ENCODE measurements around the gene VPS50. TPM values are rescaled to one million over a fixed set of nuclear protein-coding genes. Genes with fewer than 3 reads are reported as not detected.

The VPS50 gene
- total and polyA plus RNA-seq, 10 of the 15 experiments (the other 5 are each of a cell fraction or from before 2014, with no cell fraction given), result 4.0 to 22.0 (median 16.2) TPM

- in situ Hi-C loops (cut with MboI), result no loop called here
- ChIA-PET RAD21 (ENCODE audit: unreplicated experiment) (no interaction called here), CTCF (interaction anchor here (1.2 kb wide), 1 partner anchor 19 kb away, joined by 4 read pairs; no protein-coding TSS in a partner anchor)
Observed at GRCh38 chr7:93265220-93265619, 33.1 kb downstream of the VPS50 start.

More at GRCh38 chr7:93265220-93265619, 33.1 kb downstream of the VPS50 start:
- no peak for FAIRE-seq
- H3K9me3 ChIP-seq (replicated peaks; ENCODE audit: control insufficient read depth, insufficient read depth, low read length), result no peaks in the 10 kb centered on the region
- ATAC-seq, result no peak
- H2AFZ ChIP-seq (ENCODE audit: control insufficient read depth, low read depth, low read length), result no peak overlapping the region
- POLR2A ChIA-PET, result no interaction called here
- no peak overlapping the region for H3K9ac ChIP-seq (ENCODE audit: control insufficient read depth, insufficient read depth, low read length)
- H3K79me2 ChIP-seq (ENCODE audit: control insufficient read depth, insufficient read depth, low read length), result no peaks in the 10 kb centered on the region
- no peak for DNase-seq (ENCODE audit: low read depth, low spot score)
- TF ChIP-seq TCF3 (IDR thresholded peaks at IDR 0.05; ENCODE audit: borderline replicate concordance, insufficient read depth, low read depth, low read length), result no peak
- TF ChIP-seq USF2 (IDR thresholded peaks at IDR 0.05; ENCODE audit: borderline replicate concordance, low read depth, low read length), result no peak
- TF ChIP-seq ETV6 (conservative IDR thresholded peaks at IDR 0.05 in 1 of 2, IDR thresholded peaks at IDR 0.05 in 1 of 2; ENCODE audit: borderline replicate concordance in 1 of 2, low read depth in 1 of 2), result no peak
- TF ChIP-seq ZBTB11 (CRISPR knock-in tag; IDR thresholded peaks at IDR 0.05), result no peak
- TF ChIP-seq EGR1 (IDR thresholded peaks at IDR 0.05; ENCODE audit: borderline replicate concordance in 1 of 2, low read depth in 2 of 2, low read length in 2 of 2), result no peak
- TF ChIP-seq BHLHE40 (IDR thresholded peaks at IDR 0.05; ENCODE audit: borderline replicate concordance in 1 of 2, low read depth in 2 of 2, low read length in 1 of 2), result no peak
- TF ChIP-seq ZZZ3 (IDR thresholded peaks at IDR 0.05; ENCODE audit: control insufficient read depth, insufficient read length, low read depth), result no peak
- TF ChIP-seq LARP7 (IDR thresholded peaks at IDR 0.05), result no peak
- no peak for TF ChIP-seq RELA (IDR thresholded peaks at IDR 0.05; ENCODE audit: borderline replicate concordance, partially characterized antibody)
- no peak for TF ChIP-seq RELB (IDR thresholded peaks at IDR 0.05; ENCODE audit: low read depth)
- TF ChIP-seq TBL1XR1 (IDR thresholded peaks at IDR 0.05; ENCODE audit: low read depth, low read length), result no peak
- TF ChIP-seq ZSCAN29 (IDR thresholded peaks at IDR 0.05), result no peak
- H3K27me3 ChIP-seq (replicated peaks in 1 of 2; ENCODE audit: control insufficient read depth in 2 of 2, insufficient read depth in 2 of 2, low read length in 1 of 2), result no peaks in the 10 kb centered on the region
- BruUV-seq (replicated peaks), result no TSS peak
- H3K4me2 ChIP-seq (ENCODE audit: control insufficient read depth, insufficient read depth), result no peak overlapping the region
- SMC1A ChIA-PET (ENCODE audit: uncharacterized antibody, unreplicated experiment), result interaction anchor here (1.0 kb wide), 1 partner anchor 12 kb away, joined by 4 read pairs; no protein-coding TSS in a partner anchor
- H3K4me1 ChIP-seq (ENCODE audit: control insufficient read depth, insufficient read depth, low read length), result no peaks in the 10 kb centered on the region
- intact Hi-C loops (cut with micrococcal nuclease; ENCODE audit: unreplicated experiment), result no loop called here
- H3K4me3 ChIP-seq, result no peak overlapping the region
- H3K27ac ChIP-seq (ENCODE audit: control insufficient read depth, insufficient read depth), result no peak overlapping the region
- H4K20me1 ChIP-seq (ENCODE audit: control insufficient read depth, insufficient read depth), result no peaks in the 10 kb centered on the region
- WGBS (ENCODE audit: insufficient coverage, insufficient replicate concordance, low lambda C conversion rate, missing lambda C conversion rate), result 94% methylated on average over 4 of the region's 4 CpGs
- no peaks in the 10 kb centered on the region for H3K36me3 ChIP-seq (ENCODE audit: control insufficient read depth in 2 of 2, insufficient read depth in 2 of 2, low read length in 1 of 2)
